Right renal cortex interstitium (tissue), 3 donors: Measurements from ENCODE around the gene CUEDC2. TPM values are rescaled to one million over a fixed set of nuclear protein-coding genes. Genes with fewer than 3 reads are reported as not detected.
"Not testable (repeated sequence)": the region's sequence is repeated elsewhere in the genome, so short reads cannot be mapped to it uniquely, and the experiment has no call there.

Experiments
- DNase-seq, 3 donors: peaks; one replicate each; pipeline ENCODE4 v3.0.0-alpha.2; 2013; ENCODE audit warnings: low read depth in 3 of 3, low spot score in 2 of 3
- polyA plus RNA-seq, 3 donors: library from polyadenylated mRNA; unstranded; fragments of 120-200 nt; gene quantifications; one replicate each; pipeline ENCODE4 v1.2.1, GENCODE V29; 2013; ENCODE audit not compliant: insufficient read length in 3 of 3

Gene CUEDC2
- polyA plus RNA-seq, 3 donors, result 72.0 to 78.2 (median 72.9) TPM

DNA sequence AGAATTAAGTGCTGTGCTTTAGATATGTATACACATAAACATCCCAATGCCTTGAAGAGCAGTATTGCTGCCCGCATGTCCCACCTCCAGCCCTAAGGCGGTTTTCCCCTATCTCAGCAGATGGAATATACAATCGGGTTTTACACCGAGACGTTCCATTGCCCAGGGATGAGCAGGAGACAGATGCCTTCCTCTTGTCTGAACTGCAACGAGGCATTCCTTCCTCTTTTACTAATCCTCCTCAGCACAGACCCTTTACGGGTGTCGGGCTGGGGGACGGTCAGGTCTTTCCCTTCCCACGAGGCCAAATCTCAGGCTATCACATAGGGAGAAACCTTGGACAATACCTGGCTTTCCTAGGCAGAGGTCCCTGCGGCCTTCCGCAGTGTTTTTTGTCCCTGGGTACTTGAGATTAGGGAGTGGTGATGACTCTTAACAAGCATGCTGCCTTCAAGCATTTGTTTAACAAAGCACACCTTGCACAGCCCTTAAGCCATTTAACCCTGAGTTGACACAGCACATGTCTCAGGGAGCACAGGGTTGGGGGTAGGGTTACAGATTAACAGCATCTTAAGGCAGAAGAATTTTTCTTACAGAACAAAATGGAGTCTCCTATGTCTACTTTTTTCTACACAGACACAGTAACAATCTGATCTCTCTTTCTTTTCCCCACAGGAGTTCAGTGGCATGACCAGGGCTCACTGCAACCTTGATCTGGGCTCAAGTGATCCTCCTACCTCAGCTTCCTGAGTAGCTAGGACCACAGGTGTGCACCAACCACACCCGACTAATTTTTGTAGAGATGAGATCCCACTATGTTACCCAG is 22.5 kb upstream of the CUEDC2 start:
- DNase-seq, result not testable (repeated sequence)

DNA sequence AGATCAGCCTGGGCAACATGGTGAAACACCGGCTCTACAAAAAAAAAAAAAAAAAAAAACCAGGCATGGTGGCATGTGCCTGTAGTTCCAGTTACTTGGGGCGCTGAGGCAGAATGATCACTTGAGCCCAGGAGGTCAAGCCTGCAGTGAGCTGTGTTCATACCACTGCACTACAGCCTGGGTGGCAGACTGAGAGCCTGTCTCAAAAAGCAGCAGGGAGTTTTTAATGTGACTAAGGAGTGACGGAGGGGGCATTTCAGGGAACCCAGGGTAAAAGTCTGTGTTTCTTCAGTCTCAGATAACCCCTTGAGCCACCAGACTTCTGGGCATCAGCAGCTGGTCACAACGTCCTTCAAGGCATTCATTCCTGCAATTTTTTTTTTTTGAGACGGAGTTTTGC is 21.1 kb upstream of the CUEDC2 start:
- no peak for DNase-seq

DNA sequence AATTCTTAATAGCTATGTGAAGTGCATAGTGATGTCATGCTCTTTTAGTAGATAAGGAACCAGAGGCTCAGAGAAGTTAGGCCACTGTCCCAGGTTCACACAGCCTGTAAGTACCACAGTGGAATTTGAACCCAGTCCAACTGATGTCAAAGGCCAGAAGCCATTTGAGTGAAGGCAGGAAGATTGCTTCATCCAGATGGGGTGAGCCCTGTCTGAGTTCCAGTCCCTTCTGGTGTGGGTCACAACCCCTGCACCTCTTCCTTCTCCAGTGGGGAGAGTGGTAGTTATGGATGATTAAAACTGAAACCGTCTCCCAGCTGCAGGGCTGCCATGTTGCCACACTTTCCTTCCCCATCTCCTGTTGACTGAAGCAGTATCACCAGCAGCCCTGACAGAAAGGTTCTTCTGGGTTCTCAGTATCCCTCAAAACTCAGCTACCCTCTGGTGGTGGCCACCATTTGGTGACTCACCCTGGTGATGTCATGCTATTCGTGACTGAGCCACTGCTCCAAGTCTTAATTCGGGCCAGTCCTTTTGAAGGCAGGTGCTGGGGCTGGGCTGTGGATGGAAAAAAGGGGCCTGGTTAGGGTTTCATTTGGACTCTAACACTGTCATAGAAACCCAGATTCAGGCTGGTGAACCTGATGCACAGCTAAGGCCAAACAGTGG is 20.4 kb upstream of the CUEDC2 start:
- no peak for DNase-seq

GRCh38 chr10:102451105-102451969 is 19.0 kb upstream of the CUEDC2 start, which contains the start of gene C10orf95:
Gene C10orf95 (minus strand): TSS chr10:102451543. CDS start chr10:102451093, 450 bp downstream.
- DNase-seq, result no peak

DNA sequence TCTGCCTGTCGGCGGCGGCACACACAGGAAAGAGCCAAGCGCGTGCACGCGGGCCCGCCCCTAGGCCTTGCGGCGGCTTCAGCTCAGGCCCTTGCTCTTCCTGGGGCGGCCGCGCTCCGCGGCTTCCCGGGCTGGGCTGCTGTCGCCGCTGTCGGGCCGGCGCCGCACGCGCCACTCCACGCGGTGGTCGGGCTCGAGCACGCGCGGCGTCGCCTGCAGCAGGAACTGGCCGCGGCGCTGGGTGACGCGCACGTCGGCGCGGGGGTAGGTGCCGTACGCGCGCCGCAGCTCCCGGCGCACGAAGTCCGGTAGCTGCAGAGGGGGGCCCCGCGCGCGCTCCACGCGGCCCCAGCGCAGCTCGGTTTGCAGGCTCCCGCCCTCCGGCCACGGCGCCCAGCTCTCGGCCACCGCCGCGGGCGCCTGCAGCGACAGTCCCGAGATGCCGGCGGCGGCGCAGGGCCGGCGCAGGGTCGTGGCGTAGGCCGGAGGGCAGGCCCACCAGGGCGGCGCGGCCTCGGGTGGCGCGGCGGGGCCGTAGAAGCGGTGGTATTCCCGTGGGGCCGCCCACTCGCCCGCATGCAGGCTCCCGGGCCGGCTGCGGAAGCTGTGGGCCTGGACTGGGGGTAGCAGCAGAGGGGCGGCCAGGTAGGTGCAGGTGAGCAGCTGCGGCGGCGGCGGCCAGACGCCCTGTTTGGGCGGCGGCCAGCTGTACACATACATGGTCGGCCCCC is 18.2 kb upstream of the CUEDC2 start:
- peak in 1 of 3 donors; percentile 76 for DNase-seq

DNA sequence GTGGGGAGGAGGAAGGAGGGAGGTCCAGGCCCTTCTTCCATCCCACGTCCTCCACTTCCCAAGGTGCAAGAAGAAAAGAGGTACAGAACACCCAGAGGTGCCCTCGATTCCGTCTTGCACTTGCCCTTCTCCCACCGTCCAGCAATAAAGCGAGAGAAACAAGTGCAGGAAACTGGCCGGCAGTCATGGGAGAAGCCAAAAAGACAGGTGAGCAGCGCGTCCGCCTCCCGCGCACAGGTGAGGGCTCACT is 17.7 kb upstream of the CUEDC2 start:
- DNase-seq, result no peak

GRCh38 chr10:102449321-102450123 is 17.1 kb upstream of the CUEDC2 start:
- no peak for DNase-seq

GRCh38 chr10:102444851-102445250 is 12.5 kb upstream of the CUEDC2 start:
- no peak for DNase-seq

DNA sequence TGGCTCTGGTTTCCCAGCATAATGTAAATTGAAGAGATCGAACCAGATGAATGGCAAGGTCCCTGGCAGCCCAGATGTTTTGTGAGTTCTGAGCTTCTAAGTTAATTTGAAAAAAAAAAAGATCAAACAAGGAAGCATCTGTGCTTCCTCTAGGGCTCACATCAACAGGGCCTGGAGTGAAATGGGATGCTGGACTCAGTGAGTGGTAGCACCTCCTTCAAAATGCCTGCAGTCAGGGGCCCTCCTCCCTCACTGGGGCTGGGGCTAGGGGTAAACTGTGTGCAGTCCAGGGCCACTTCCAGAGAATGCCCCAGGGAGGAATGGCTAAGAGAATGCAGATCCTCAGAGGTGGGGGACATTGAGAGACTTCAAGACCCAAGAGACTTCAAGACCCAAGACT is 6.0 kb upstream of the CUEDC2 start:
- no peak for DNase-seq

DNA sequence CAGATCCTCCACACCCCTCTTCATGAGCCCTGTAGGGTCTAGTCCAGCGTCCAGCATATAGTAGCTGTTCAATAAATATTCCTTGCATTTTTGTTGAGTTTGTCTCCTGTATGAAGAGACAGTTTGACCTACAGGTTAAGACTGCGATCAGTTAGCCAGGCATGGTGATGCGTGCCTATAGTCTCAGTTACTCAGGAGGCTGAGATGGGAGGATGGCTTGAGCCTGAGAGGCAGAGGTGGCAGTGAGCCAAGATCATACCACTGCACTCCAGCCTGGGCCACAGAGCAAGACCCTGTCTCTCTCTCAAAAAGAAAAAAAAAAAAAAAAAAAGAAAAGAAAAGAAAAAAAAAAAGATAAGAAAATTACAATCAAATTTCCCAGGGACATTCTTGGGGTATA is 5.1 kb upstream of the CUEDC2 start:
- DNase-seq, result no peak

DNA sequence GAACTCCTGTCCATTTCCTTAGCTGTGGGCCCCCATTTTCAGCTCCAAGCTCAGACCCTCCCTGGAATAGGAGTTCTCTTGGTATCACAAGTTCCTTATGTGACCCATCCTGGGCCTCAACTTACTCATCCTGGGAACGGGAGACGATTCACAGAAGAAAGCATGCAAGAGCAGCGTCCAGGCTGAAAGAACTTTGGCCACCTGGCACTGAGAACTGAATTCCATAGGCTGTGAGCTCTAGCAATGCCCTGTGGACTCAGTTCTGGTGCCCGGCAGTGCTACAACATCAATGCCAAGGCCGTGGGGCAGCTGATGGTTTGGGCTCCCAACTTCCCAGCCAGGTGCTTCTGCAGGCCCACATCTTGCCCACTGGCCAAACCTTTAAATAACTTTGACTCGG is 3.9 kb upstream of the CUEDC2 start:
- DNase-seq, result no peak

- no peak for DNase-seq
Observed at GRCh38 chr10:102435529-102436233, 3.3 kb upstream of the CUEDC2 start.

GRCh38 chr10:102435133-102435497 is 2.7 kb upstream of the CUEDC2 start:
- DNase-seq, result no peak

DNA sequence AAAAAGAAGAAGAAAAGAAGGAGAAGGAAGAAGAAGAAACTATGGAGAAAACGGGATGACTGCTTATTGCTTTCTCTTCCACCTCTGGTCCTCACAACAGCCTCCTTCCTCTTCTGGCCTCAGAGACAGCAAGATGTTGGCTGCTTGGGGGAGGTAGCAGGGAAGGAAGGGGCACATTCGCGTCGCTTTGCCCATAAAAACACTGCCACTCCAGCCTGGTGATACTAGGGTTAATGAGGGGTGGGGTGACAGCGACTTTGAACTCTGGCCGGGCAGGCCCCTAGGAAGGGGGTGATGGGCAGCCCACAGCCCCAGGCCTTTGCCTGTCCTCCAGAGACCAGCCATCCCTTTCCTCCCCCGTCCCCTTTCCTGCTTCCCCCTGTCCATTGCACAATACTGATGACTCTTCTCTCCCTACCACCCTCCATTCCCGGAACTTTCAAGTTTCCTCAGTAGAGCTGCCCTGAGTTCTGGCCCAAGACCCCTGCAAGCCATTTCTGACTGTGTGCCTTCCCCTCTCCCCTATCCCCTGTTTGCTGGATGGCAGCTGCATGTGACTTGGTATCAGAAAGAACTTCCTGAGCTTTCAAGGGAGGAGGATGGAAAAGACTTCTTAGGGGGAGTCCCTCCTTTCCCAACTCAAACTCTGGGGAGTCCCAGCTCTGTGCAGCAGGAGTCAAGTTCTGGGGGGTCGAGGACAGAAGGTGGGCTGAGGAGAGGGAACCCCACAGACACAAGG is 2.2 kb upstream of the CUEDC2 start:
- DNase-seq, result no peak

DNA sequence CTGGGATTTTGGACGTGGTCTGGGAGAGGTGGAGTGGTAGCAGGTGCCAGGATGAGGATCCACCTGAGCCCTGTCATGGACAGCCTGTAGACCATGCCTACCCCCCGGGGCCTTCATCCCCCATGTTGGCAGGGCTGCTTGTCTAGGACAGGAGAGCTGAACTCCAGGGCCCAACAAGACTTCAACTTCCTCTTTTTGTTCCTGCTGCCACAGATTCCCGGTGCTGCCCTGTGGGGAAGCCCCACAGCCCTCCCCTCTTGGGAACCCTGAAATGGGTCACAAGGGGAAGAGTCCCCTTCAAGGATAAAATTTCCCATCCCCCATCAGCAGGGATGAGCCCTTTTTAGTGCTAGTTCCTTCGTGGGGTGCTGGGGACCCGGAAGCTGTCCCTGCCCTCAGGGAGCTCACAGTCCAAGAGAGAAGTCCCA is 1.3 kb upstream of the CUEDC2 start:
- DNase-seq, result no peak

DNA sequence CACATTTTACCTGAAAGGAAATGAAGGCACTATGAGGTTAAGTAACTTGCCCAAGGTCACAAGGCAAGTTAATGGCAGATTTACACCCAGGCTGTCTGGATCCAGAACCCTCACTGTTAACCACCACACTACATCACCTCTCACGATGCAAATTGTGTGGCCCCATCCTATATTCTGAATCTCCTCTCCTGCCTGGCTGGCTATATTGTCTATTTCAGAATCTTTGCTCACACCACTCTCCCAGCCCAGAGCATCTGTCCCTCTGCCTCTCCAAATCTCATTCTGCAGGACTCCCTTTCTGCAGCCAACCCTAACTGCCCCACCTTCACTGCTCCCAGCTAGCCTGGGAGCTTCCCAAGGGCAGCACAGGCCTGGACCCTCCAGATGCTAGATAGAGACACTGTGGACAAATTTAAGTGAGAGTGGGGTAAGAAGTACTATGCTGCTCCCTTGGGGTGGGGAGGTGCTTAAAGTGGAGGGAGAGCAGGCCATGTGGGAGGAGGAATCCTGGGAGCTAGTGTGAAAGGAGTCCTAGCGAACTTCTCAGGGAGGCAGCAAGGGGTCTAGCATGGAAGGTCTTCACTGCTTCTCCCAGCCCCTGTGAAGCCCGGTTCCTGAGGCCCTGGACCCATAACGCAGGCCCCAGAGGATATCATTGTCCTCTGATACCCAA is 786 bp downstream of the CUEDC2 start:
- DNase-seq, result no peak

GRCh38 chr10:102429468-102429867 is 2.9 kb downstream of the CUEDC2 start:
- DNase-seq, result no peak

DNA sequence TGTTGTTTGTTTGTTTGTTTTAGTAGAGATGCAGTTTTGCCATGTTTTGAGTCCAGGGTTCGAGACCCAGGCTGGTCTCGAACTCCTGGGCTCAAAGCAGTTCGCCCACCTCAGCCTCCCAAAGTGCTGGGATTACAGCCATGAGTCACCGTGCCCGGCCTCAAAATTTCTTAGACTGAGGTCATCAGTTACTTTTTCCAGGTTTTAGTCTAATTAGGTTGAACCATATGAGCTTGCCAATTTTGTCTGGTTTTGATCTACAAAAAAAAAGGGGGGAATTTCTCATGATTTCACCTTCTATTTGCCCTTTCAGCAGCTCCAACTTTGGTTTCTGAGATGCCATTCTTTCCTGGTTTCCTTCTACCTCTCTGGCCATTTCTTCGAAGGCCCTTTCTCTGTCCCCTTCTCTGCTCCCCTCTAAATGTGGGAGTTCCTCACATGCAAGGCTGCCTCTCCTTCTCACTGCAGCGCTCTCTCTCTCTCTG is 5.5 kb downstream of the CUEDC2 start:
- DNase-seq, result no peak
